Sigmoid colon (tissue), 4 donors: ENCODE data around the gene RUSC1.

Experiments used
- CTCF ChIP-seq, 4 experiments: fragments of 450-650 bp in 3 of 4; fragments of 200-600 bp in 1 of 4; IDR thresholded peaks; one replicate each; pipeline ENCODE4 v1.5.1; 2016 to 2019; ENCODE audit warnings: antibody characterized with exemption in 4 of 4, mild to moderate bottlenecking in 3 of 4, moderate library complexity in 2 of 4
- POLR2A ChIP-seq, 2 donors: fragments of 450-650 bp; IDR thresholded peaks; one replicate each; pipeline ENCODE4 v1.6.1; 2016; ENCODE audit warnings: antibody characterized with exemption in 2 of 2, mild to moderate bottlenecking in 2 of 2, moderate library complexity in 2 of 2
- POLR2AphosphoS5 ChIP-seq, 4 donors: sonication (generic); formaldehyde crosslinking; IDR thresholded peaks; one replicate each; pipeline ENCODE4 v1.6.1; 2017; ENCODE audit warnings: antibody characterized with exemption in 4 of 4

GRCh38 chr1:155326020-155326526 lies 5.4 kb downstream of the RUSC1 start:
- TF ChIP-seq CTCF (IDR thresholded peaks at IDR 0.05) (no peak), POLR2A (IDR thresholded peaks at IDR 0.05) (no peak), POLR2AphosphoS5 (IDR thresholded peaks at IDR 0.05) (no peak)
